Fibroblast of pulmonary artery (primary cell): ENCODE measurements around the gene DAB1.

Source experiments
- DNase-seq: peaks from one replicate; pipeline ENCODE4 v3.0.0-alpha.2; 2010; ENCODE audit warnings: low read depth
- H3K4me3 ChIP-seq: replicated peaks from 2 replicates; pipeline ENCODE4 v1.5.1; 2011; ENCODE audit warnings: low read depth, mild to moderate bottlenecking, control low read depth, low read length, moderate library complexity
- TF ChIP-seq, protein P1 (sequence below): IDR thresholded peaks from 2 replicates; pipeline ENCODE4 v1.5.1; 2011; ENCODE audit warnings: mild to moderate bottlenecking, control low read depth, low read length, inconsistent platforms; ENCODE audit errors: missing control alignments

Gene DAB1

GRCh38 chr1:57060451-57060850 lies 363.4 kb downstream of the DAB1 start:
- DNase-seq, result no peak
- TF ChIP-seq, protein P1, sequence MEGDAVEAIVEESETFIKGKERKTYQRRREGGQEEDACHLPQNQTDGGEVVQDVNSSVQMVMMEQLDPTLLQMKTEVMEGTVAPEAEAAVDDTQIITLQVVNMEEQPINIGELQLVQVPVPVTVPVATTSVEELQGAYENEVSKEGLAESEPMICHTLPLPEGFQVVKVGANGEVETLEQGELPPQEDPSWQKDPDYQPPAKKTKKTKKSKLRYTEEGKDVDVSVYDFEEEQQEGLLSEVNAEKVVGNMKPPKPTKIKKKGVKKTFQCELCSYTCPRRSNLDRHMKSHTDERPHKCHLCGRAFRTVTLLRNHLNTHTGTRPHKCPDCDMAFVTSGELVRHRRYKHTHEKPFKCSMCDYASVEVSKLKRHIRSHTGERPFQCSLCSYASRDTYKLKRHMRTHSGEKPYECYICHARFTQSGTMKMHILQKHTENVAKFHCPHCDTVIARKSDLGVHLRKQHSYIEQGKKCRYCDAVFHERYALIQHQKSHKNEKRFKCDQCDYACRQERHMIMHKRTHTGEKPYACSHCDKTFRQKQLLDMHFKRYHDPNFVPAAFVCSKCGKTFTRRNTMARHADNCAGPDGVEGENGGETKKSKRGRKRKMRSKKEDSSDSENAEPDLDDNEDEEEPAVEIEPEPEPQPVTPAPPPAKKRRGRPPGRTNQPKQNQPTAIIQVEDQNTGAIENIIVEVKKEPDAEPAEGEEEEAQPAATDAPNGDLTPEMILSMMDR, result no peak

GRCh38 chr1:57058652-57059501 lies 365.0 kb downstream of the DAB1 start:
- TF ChIP-seq, protein P1, result no peak
- H3K4me3 ChIP-seq, result no peak overlapping the region
- DNase-seq, result no peak

More at GRCh38 chr1:57060451-57060850, 363.4 kb downstream of the DAB1 start:
- no peak overlapping the region for H3K4me3 ChIP-seq

DNA sequence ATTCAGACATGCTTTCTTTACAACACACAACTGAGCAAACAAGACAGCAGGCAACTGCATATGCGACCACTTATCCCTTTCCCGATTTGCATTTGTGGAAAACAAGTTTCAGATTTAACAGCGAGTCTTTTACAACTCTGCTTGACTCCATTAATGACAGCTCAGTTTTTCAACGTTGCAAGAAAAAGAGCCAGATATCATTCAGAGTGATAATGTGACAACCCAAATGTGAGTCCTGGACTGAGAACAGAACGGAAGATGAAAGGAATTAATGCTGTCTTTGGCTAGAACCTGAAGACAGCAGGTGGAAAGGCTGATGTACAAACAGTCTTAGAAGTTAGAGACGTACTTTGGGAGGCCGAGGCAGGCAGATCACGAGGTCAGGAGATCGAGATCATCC lies 375.0 kb downstream of the DAB1 start:
- no peak overlapping the region for H3K4me3 ChIP-seq
- TF ChIP-seq, protein P1, result no peak
- no peak for DNase-seq

- no peak overlapping the region for H3K4me3 ChIP-seq
- TF ChIP-seq, protein P1, result no peak
- DNase-seq, result no peak
Measured at GRCh38 chr1:57046462-57046861, 377.4 kb downstream of the DAB1 start.

DNA sequence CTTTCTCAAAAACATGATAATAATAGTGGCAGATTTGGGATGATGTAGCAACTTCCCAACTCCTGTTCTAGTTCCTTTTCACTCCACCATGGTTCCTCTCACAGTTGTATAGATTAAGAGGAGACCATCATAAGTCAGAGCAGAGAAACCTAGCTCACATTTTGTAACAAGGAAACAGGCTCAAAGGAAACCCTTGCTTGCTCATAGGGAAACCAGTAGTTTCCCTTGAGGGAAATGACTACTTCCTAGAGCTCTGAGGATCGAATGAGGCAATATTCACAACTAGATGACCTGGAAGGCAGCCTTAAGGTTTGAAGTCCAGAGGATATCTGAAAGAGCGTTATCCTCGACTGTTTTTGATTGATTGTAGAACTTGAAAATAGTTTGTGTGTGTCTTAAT lies 382.0 kb downstream of the DAB1 start:
- TF ChIP-seq, protein P1, result no peak
- DNase-seq, result no peak
- H3K4me3 ChIP-seq, result no peak overlapping the region

DNA sequence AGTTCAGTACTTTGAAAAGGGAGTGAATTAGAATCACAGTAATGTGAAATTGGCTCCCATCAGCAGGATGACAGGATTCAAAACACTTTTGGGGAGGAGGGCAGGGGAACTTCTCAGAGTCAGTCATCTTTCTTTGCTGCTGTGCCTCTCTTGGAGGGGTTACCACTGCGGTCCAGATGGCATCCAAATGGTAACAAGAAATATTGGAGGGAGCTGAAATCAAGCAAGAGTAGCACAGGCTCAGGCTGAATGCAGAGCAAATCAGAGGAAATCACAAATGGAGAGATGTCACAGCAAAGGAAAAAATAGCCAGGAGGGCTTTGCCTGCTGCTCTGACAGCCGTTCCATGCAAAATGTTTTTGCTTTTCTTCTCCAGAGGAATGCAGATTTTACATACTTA lies 383.0 kb downstream of the DAB1 start:
- TF ChIP-seq, protein P1, result no peak
- H3K4me3 ChIP-seq, result no peak overlapping the region
- DNase-seq, result no peak
